CD4-positive, alpha-beta T cell (primary cell): ENCODE data around the gene SPATA22. TPM values are rescaled to one million over a fixed set of nuclear protein-coding genes. Genes with fewer than 3 reads are reported as not detected.
"Not testable (repeated sequence)": the region's sequence is repeated elsewhere in the genome, so short reads cannot be mapped to it uniquely, and the experiment has no call there.

Source experiments
- ATAC-seq: fragments of 200-7000 bp; cut with Tn5 transposase; one replicate; pipeline ENCODE4 v1.10.0; 2022; ENCODE audit warnings: mild to moderate bottlenecking; ENCODE audit not compliant: poor library complexity
- CTCF ChIA-PET: fragments of 350-600 bp; sonication (Branson Sonifier 250); formaldehyde crosslinking; loops from one replicate; lab custom pipeline; 2021; ENCODE audit warnings: antibody characterized with exemption, inconsistent platforms; lab: Charles Lee
- POLR2A ChIA-PET: fragments of 350-600 bp; sonication (Branson Sonifier 250); formaldehyde crosslinking; loops from one replicate; lab custom pipeline; 2021; ENCODE audit warnings: antibody characterized with exemption, inconsistent platforms; lab: Charles Lee
- DNase-seq, 14 experiments: peaks; one replicate each; pipeline ENCODE4 v3.0.0-alpha.2; 2013 to 2020; ENCODE audit warnings: mixed read lengths in 2 of 14
- H3K27ac ChIP-seq, 2 donors: one replicate each; pipeline versions ENCODE4 v1.5.1 to v1.7.0; 2013; ENCODE audit warnings: low read length in 2 of 2, low read depth in 1 of 2, mild to moderate bottlenecking in 1 of 2
- H3K27me3 ChIP-seq, 2 experiments: 1 replicate in 1 of 2; 2 replicates in 1 of 2; pipeline versions ENCODE4 v1.6.1 to v1.7.0; 2013; ENCODE audit warnings: low read length in 2 of 2, control low read depth in 1 of 2, mild to moderate bottlenecking in 1 of 2, moderate library complexity in 1 of 2; ENCODE audit not compliant: insufficient read depth in 2 of 2, control insufficient read depth in 1 of 2
- H3K36me3 ChIP-seq: one replicate; pipeline ENCODE4 v1.6.1; 2013; ENCODE audit warnings: low read length, control low read depth; ENCODE audit not compliant: insufficient read depth
- H3K4me1 ChIP-seq: one replicate; pipeline ENCODE4 v1.6.1; 2013; ENCODE audit warnings: low read length, control low read depth; ENCODE audit not compliant: insufficient read depth
- H3K4me3 ChIP-seq: one replicate; pipeline ENCODE4 v1.5.1; 2013; ENCODE audit warnings: mild to moderate bottlenecking, low read length, moderate library complexity
- H3K9me3 ChIP-seq, 2 experiments: 1 replicate in 1 of 2; 2 replicates in 1 of 2; pipeline versions ENCODE4 v1.6.1 to v1.7.0; 2013; ENCODE audit warnings: low read length in 2 of 2, mild to moderate bottlenecking in 2 of 2, control low read depth in 1 of 2, moderate library complexity in 1 of 2; ENCODE audit not compliant: control insufficient read depth in 1 of 2, insufficient read depth in 1 of 2
- H3K27ac Mint-ChIP-seq: one replicate; pipeline ENCODE4 v1.8.0; 2020; ENCODE audit warnings: mixed read lengths
- H3K27me3 Mint-ChIP-seq: one replicate; pipeline ENCODE4 v1.8.0; 2021; ENCODE audit warnings: mixed read lengths
- H3K36me3 Mint-ChIP-seq: one replicate; pipeline ENCODE4 v1.8.0; 2021; ENCODE audit warnings: low read depth, mixed read lengths
- H3K4me1 Mint-ChIP-seq: one replicate; pipeline ENCODE4 v1.8.0; 2021; ENCODE audit warnings: low read depth, mixed read lengths
- H3K4me3 Mint-ChIP-seq: one replicate; pipeline ENCODE4 v1.8.0; 2020; ENCODE audit warnings: mild to moderate bottlenecking, mixed read lengths
- H3K9me3 Mint-ChIP-seq: one replicate; pipeline ENCODE4 v1.8.0; 2020; ENCODE audit warnings: mixed read lengths
- CTCF ChIP-seq: fragments of 200-600 bp; IDR thresholded peaks from one replicate; pipeline ENCODE4 v1.8.0; 2022; ENCODE audit warnings: antibody characterized with exemption, mild to moderate bottlenecking
- intact Hi-C, 2 experiments: fragments of 100-400 bp; cut with DNase I in 1 of 2; cut with micrococcal nuclease in 1 of 2; formaldehyde crosslinking; loops; one replicate each; pipeline versions ENCODE4 v1.15.1 to v1.9.0; 2023 to 2025; cut with DNase I, micrococcal nuclease
- total RNA-seq, 174 experiments: library from RNA in 2 of 174; stranded (reverse) in 2 of 174; gene quantifications; one replicate each; pipeline ENCODE4 v1.2.3 and lab custom pipeline; 2021 to 2026

SPATA22 gene
- total RNA-seq, 2 experiments from 2014 or later: 0.80 to 0.92 TPM

DNA sequence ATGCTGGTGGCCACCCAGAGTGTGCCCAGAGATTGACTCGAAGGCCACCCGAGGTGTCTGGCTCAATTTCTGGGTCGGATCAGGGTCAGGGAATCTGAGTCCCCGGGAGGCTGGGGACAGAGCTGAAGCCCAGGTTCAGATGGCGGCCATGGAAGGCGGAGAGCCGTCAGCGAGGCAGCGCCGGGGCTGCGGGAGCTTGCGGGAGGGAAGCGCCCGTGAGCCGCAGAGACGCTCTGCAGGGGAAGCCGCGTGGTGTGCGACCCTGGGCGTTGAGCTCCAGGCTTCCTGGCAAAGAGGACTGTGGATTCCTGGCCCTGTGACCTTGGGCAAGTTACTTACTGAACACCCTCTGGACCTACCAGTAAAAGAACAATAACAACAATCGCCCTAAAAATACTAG is 518 bp upstream of the SPATA22 start:
- peaks cover 5% of the 10 kb centered on the region for H3K27me3 Mint-ChIP-seq
- Histone ChIP-seq H3K36me3 (no peaks in the 10 kb centered on the region), H3K4me3 (no peak overlapping the region), H3K9me3 (peaks cover 0 to 9% of the 10 kb centered on the region in 2 experiments), H3K4me1 (no peaks in the 10 kb centered on the region), H3K27ac (no peak overlapping the region), H3K27me3 (peaks cover 0 to 4% of the 10 kb centered on the region in 2 experiments)
- ATAC-seq (no peak), DNase-seq (no peak)
- H3K4me1 Mint-ChIP-seq: no peaks in the 10 kb centered on the region
- ChIA-PET CTCF (no interaction called here), POLR2A (no interaction called here)
- H3K36me3 Mint-ChIP-seq: no peaks in the 10 kb centered on the region
- TF ChIP-seq CTCF: no peak
- H3K4me3 Mint-ChIP-seq: no peak overlapping the region
- no peaks in the 10 kb centered on the region for H3K9me3 Mint-ChIP-seq
- intact Hi-C loops: no loop called here
- no peak overlapping the region for H3K27ac Mint-ChIP-seq

DNA sequence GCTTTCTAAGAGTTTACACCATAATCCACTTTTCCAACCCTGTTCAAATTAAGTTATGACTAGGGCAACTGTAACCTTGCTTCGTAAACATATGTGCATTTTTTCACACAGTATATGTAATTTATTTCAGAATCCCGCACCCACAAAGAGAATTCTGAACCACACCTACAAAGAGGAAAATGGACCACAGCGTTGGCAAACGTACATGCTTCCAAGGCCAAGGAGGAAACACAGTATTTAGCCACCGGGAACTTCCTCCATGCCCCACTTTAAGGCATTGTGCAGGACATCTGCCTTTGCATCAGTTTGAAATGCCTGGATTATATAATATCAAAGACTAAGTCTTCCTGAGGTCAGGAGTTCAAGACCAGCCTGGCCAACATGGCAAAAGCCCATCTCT is 2.1 kb downstream of the SPATA22 start:
- Histone ChIP-seq H3K27me3 (peaks cover 0 to 4% of the 10 kb centered on the region in 2 experiments), H3K4me3 (no peak overlapping the region), H3K9me3 (peaks cover 0 to 9% of the 10 kb centered on the region in 2 experiments), H3K36me3 (no peaks in the 10 kb centered on the region), H3K27ac (no peak overlapping the region), H3K4me1 (no peaks in the 10 kb centered on the region)
- TF ChIP-seq CTCF: no peak
- intact Hi-C loops: no loop called here
- Mint-ChIP-seq H3K27me3 (peaks cover 5% of the 10 kb centered on the region), H3K27ac (no peak overlapping the region), H3K9me3 (no peaks in the 10 kb centered on the region), H3K4me3 (no peak overlapping the region), H3K4me1 (no peaks in the 10 kb centered on the region), H3K36me3 (no peaks in the 10 kb centered on the region)
- ChIA-PET CTCF (no interaction called here), POLR2A (no interaction called here)
- DNase-seq: no peak
- ATAC-seq: no peak

- H3K27ac Mint-ChIP-seq, H3K9me3 Mint-ChIP-seq, H3K36me3 ChIP-seq, H3K27ac ChIP-seq, H3K9me3 ChIP-seq, H3K4me3 ChIP-seq, POLR2A ChIA-PET, H3K27me3 Mint-ChIP-seq, H3K4me1 ChIP-seq, H3K36me3 Mint-ChIP-seq, DNase-seq, CTCF ChIA-PET, H3K4me3 Mint-ChIP-seq, ATAC-seq, H3K27me3 ChIP-seq, intact Hi-C loops, H3K4me1 Mint-ChIP-seq: not testable (repeated sequence)
Observed at GRCh38 chr17:3466355-3466754, 5.3 kb downstream of the SPATA22 start.

DNA sequence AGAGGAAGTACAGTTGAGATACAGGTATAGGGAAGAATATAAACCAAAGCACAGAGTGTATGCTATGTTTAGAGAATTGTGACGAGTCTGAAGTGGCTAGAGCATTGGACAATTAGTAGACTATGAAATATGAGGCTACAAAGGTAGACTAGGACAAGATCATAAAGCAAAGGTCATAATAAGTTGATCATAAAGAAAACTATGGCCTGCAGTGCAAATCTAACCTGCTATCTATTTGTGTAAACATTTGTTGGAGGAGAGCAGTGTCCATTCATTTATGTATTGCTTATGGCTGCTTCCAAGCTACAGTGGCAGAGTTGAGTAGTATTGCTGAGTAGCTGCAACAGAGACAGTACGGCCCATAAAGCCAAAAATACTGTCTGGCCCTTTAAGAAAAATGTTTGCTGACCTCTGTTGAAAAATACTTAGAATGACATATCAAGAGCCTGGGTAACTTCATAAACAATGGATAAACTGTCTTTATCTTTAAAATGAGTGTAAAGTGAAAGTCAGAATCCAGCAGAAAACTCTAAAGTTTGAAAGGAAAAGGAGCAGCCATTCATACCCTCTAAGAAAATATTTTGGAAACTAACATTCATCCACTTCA is 23.5 kb downstream of the SPATA22 start:
- no peak overlapping the region for H3K27ac ChIP-seq
- POLR2A ChIA-PET: no interaction called here
- DNase-seq (no peak), ATAC-seq (no peak)
- no peak for TF ChIP-seq CTCF
- H3K27me3 ChIP-seq: peaks cover 2 to 13% of the 10 kb centered on the region in 2 experiments
- no peaks in the 10 kb centered on the region for H3K36me3 Mint-ChIP-seq
- no peak overlapping the region for H3K4me3 Mint-ChIP-seq
- H3K4me3 ChIP-seq: no peak overlapping the region
- peaks cover 17% of the 10 kb centered on the region for H3K27me3 Mint-ChIP-seq
- intact Hi-C loops: no loop called here
- no peaks in the 10 kb centered on the region for H3K4me1 ChIP-seq
- no peaks in the 10 kb centered on the region for H3K36me3 ChIP-seq
- H3K9me3 Mint-ChIP-seq: no peaks in the 10 kb centered on the region
- no peak overlapping the region for H3K27ac Mint-ChIP-seq
- CTCF ChIA-PET: no interaction called here
- no peaks in the 10 kb centered on the region for H3K4me1 Mint-ChIP-seq
- no peaks in the 10 kb centered on the region for H3K9me3 ChIP-seq
